Measurements from ENCODE around the gene PICK1.

The PICK1 gene

DNA sequence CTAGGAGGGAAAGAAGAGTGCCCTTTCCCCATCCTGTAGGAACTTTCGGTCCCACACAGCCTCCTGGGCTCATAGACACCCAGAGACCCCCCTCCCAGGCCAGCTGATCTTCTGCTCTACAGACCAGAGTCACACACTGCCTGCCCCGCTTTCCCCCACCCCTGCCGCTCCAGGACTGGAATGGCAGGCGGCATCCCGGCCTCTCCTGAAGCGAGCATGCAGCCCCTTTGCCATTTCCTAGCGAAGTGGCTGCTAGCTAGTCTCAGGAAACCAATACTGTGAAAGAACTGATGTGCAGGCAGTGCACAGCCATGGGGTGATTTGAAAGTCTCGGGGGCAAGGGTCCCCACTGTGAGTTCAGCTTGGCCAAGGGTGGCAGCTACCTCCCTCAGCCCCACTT, 8.3 kb downstream of the PICK1 start (continued):
- TF ChIP-seq ZSCAN30 (tag by site-specific recombination; IDR thresholded peaks at IDR 0.05): no peak

DNA sequence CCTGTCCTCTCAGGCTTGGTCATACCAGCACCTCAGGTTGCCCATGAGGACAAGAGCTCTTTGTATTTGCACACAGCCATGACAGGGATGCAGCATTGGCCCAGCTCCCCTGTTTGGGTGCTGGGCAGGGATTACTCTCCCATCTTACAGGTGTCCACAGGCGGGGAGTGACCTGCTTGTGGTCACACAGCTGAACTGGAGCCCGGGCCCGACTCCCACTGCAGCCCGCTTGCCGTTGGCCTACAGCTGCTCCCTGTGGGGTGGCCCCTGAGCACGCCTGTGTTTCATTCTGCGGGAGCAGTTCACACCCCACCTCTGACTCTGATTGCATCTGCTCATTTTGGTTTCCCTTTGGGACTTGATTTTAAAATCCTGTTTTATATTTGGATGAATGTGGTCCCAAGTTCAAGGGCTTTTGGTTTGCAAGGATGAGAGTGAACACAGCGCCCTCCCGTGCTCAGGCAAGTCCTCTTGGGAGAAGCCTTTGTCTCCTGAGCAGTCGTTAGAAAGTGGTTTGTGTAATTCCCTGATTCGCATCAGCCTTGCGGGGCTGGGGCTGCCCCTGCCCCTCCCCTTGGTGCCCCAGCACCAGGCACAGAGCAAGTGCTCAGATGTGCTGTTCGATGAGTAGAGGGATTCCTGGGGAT, 9.3 kb downstream of the PICK1 start:
- Histone ChIP-seq H3K4me1 (ENCODE audit: control insufficient read depth, insufficient read depth, low read length) (no peaks in the 10 kb centered on the region), H3K9me3 (ENCODE audit: control insufficient read depth, insufficient read depth, low read depth, low read length) (no peaks in the 10 kb centered on the region), H3K27ac (ENCODE audit: extremely low read depth, low read depth, low read length) (no peak overlapping the region), H3K4me3 (ENCODE audit: low read depth, low read length) (no peak overlapping the region), H3K36me3 (ENCODE audit: control insufficient read depth in 2 of 2, insufficient read depth in 1 of 2, low read length in 2 of 2) (peaks cover 34 to 85% of the 10 kb centered on the region in 2 experiments)
- no peak for TF ChIP-seq ZNF350 (tag by site-specific recombination; IDR thresholded peaks at IDR 0.05)
- no peak for TF ChIP-seq ZNF561 (tag by site-specific recombination; IDR thresholded peaks at IDR 0.05; ENCODE audit: borderline replicate concordance)
- TF ChIP-seq ZNF404 (tag by site-specific recombination; IDR thresholded peaks at IDR 0.05): no peak
- TF ChIP-seq ZNF555 (tag by site-specific recombination; conservative IDR thresholded peaks at IDR 0.05): no peak
- no peak for TF ChIP-seq ZNF513 (tag by site-specific recombination; IDR thresholded peaks at IDR 0.05)
- no peak for TF ChIP-seq GFI1B (tag by site-specific recombination; IDR thresholded peaks at IDR 0.05)
- TF ChIP-seq ZNF133 (tag by site-specific recombination; IDR thresholded peaks at IDR 0.05): no peak
- TF ChIP-seq ZNF423 (tag by site-specific recombination; IDR thresholded peaks at IDR 0.05): no peak
- no peak for TF ChIP-seq ZNF112 (tag by site-specific recombination; IDR thresholded peaks at IDR 0.05)
- no peak for TF ChIP-seq GLIS1 (tag by site-specific recombination; IDR thresholded peaks at IDR 0.05)
- no peak for TF ChIP-seq TRIM28 (IDR thresholded peaks at IDR 0.05; ENCODE audit: borderline replicate concordance, low read length)
- TF ChIP-seq IKZF3 (tag by site-specific recombination; IDR thresholded peaks at IDR 0.05): no peak
- TF ChIP-seq HOXC10 (CRISPR knock-in tag; IDR thresholded peaks at IDR 0.05): no peak
- no peak for TF ChIP-seq ZNF521 (tag by site-specific recombination; IDR thresholded peaks at IDR 0.05)
- TF ChIP-seq, protein P1, sequence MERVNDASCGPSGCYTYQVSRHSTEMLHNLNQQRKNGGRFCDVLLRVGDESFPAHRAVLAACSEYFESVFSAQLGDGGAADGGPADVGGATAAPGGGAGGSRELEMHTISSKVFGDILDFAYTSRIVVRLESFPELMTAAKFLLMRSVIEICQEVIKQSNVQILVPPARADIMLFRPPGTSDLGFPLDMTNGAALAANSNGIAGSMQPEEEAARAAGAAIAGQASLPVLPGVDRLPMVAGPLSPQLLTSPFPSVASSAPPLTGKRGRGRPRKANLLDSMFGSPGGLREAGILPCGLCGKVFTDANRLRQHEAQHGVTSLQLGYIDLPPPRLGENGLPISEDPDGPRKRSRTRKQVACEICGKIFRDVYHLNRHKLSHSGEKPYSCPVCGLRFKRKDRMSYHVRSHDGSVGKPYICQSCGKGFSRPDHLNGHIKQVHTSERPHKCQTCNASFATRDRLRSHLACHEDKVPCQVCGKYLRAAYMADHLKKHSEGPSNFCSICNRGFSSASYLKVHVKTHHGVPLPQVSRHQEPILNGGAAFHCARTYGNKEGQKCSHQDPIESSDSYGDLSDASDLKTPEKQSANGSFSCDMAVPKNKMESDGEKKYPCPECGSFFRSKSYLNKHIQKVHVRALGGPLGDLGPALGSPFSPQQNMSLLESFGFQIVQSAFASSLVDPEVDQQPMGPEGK (tag by site-specific recombination; IDR thresholded peaks at IDR 0.05): no peak
- TF ChIP-seq, protein P2, sequence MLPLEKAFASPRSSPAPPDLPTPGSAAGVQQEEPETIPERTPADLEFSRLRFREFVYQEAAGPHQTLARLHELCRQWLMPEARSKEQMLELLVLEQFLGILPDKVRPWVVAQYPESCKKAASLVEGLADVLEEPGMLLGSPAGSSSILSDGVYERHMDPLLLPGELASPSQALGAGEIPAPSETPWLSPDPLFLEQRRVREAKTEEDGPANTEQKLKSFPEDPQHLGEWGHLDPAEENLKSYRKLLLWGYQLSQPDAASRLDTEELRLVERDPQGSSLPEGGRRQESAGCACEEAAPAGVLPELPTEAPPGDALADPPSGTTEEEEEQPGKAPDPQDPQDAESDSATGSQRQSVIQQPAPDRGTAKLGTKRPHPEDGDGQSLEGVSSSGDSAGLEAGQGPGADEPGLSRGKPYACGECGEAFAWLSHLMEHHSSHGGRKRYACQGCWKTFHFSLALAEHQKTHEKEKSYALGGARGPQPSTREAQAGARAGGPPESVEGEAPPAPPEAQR (tag by site-specific recombination; IDR thresholded peaks at IDR 0.05): no peak
- TF ChIP-seq KLF8 (tag by site-specific recombination; IDR thresholded peaks at IDR 0.05): no peak
- TF ChIP-seq ZNF239 (tag by site-specific recombination; IDR thresholded peaks at IDR 0.05): no peak
- ChIA-PET POLR2A (no interaction called here), CTCF (interaction anchor here (1.1 to 1.5 kb wide), 3 partner anchors 14 to 48 kb away, joined by 3 to 6 read pairs (median 5); no protein-coding TSS in a partner anchor)

DNA sequence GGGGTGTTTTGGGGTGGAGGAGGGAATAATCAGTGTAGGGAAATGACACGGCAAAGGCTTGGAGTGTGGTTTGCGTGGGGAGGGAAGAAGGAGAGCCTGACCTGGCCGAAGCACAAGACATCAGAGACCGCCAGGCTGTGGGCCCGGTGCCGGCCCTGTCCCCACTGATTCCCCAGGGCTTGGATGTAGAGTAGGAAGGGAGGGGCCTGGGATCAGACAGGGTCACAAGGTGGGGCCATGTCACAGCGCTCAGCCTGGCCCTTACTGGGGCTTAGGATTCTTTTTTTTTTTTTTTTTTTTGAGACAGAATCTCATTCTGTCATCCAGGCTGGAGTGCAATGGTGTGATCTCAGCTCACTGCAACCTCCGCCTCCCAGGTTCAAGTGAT, 9.8 kb downstream of the PICK1 start:
- Histone ChIP-seq H3K36me3 (ENCODE audit: control insufficient read depth in 2 of 2, insufficient read depth in 1 of 2, low read length in 2 of 2) (peaks cover 29 to 87% of the 10 kb centered on the region in 2 experiments), H3K4me1 (ENCODE audit: control insufficient read depth, insufficient read depth, low read length) (no peaks in the 10 kb centered on the region), H3K9me3 (ENCODE audit: control insufficient read depth, insufficient read depth, low read depth, low read length) (no peaks in the 10 kb centered on the region), H3K27ac (ENCODE audit: extremely low read depth, low read depth, low read length) (no peak overlapping the region), H3K4me3 (ENCODE audit: low read depth, low read length) (no peak overlapping the region)
- POLR2A ChIA-PET: interaction anchor here (0.7 kb wide), 1 partner anchor 1540 kb away, joined by 3 read pairs; no protein-coding TSS in a partner anchor
- CTCF ChIA-PET: interaction anchor here (0.6 to 1.7 kb wide), 3 partner anchors 32 to 698 kb away, joined by 4 to 5 read pairs (median 5); no protein-coding TSS in a partner anchor
- TF ChIP-seq ZNF560 (tag by site-specific recombination; IDR thresholded peaks at IDR 0.05; ENCODE audit: borderline replicate concordance): no peak
- no peak for TF ChIP-seq ZFP41 (tag by site-specific recombination; IDR thresholded peaks at IDR 0.05; ENCODE audit: borderline replicate concordance)
- TF ChIP-seq ZNF24 (tag by site-specific recombination; IDR thresholded peaks at IDR 0.05): no peak
- TF ChIP-seq GLIS1 (tag by site-specific recombination; IDR thresholded peaks at IDR 0.05): no peak
- no peak for TF ChIP-seq ZNF292 (tag by site-specific recombination; IDR thresholded peaks at IDR 0.05; ENCODE audit: borderline replicate concordance, low read depth)
- no peak for TF ChIP-seq ZNF558 (tag by site-specific recombination; IDR thresholded peaks at IDR 0.05)
- no peak for TF ChIP-seq ZNF324 (tag by site-specific recombination; IDR thresholded peaks at IDR 0.05)
- no peak for TF ChIP-seq OVOL3 (tag by site-specific recombination; IDR thresholded peaks at IDR 0.05)
- TF ChIP-seq ZNF843 (tag by site-specific recombination; IDR thresholded peaks at IDR 0.05): no peak
- no peak for TF ChIP-seq ZNF341 (tag by site-specific recombination; IDR thresholded peaks at IDR 0.05; ENCODE audit: low read depth)
- no peak for TF ChIP-seq ZNF785 (tag by site-specific recombination; IDR thresholded peaks at IDR 0.05)
- TF ChIP-seq, protein P3, sequence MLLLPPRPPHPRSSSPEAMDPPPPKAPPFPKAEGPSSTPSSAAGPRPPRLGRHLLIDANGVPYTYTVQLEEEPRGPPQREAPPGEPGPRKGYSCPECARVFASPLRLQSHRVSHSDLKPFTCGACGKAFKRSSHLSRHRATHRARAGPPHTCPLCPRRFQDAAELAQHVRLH (tag by site-specific recombination; IDR thresholded peaks at IDR 0.05): no peak
- no peak for TF ChIP-seq KLF7 (tag by site-specific recombination; IDR thresholded peaks at IDR 0.05; ENCODE audit: borderline replicate concordance)
